Body of pancreas (tissue), 4 donors: ENCODE data around the gene CDA.

Source experiments
- POLR2A ChIP-seq, 3 donors: fragments of 450-650 bp; IDR thresholded peaks; one replicate each; pipeline ENCODE4 v1.6.1; 2016; ENCODE audit warnings: antibody characterized with exemption in 3 of 3, mild to moderate bottlenecking in 2 of 3
- TF ChIP-seq, protein P1 (sequence below), 7 experiments: fragments of 450-650 bp in 4 of 7; fragments of 200-600 bp in 3 of 7; sonication (generic) in 3 of 7; IDR thresholded peaks; one replicate each; pipeline ENCODE4 v1.5.1; 2016 to 2019; ENCODE audit warnings: antibody characterized with exemption in 7 of 7

DNA sequence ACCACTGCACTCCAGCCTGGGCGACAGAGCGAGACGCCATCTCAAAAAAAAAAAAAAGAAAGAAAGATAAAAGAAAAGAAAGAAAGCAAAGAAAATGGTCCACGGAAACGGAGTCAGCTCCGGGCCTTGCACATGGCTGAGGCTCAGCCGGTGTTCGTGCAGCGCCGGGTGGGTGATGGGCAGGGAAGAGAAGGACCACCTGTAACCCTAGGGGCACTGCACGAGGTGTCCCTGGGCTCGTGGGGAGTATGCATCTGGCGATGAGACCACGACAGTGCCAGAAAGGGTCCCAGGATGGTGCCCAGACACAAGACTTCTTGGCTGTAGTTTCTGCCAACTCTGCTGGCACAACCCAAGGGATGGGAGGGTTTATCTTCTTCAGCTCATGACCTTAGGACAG, 5.8 kb downstream of the CDA start:
- TF ChIP-seq, protein P1, sequence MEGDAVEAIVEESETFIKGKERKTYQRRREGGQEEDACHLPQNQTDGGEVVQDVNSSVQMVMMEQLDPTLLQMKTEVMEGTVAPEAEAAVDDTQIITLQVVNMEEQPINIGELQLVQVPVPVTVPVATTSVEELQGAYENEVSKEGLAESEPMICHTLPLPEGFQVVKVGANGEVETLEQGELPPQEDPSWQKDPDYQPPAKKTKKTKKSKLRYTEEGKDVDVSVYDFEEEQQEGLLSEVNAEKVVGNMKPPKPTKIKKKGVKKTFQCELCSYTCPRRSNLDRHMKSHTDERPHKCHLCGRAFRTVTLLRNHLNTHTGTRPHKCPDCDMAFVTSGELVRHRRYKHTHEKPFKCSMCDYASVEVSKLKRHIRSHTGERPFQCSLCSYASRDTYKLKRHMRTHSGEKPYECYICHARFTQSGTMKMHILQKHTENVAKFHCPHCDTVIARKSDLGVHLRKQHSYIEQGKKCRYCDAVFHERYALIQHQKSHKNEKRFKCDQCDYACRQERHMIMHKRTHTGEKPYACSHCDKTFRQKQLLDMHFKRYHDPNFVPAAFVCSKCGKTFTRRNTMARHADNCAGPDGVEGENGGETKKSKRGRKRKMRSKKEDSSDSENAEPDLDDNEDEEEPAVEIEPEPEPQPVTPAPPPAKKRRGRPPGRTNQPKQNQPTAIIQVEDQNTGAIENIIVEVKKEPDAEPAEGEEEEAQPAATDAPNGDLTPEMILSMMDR (IDR thresholded peaks at IDR 0.05) = no peak
- no peak for TF ChIP-seq POLR2A (IDR thresholded peaks at IDR 0.05)
